ENCODE measurements around the gene ETV5.

GRCh38 chr3:186042036-186042435 is 66.9 kb downstream of the ETV5 start:
- TF ChIP-seq CTCF (IDR thresholded peaks at IDR 0.05) (no peak), POLR2AphosphoS5 (IDR thresholded peaks at IDR 0.05) (no peak), POLR2A (IDR thresholded peaks at IDR 0.05) (no peak)
